NCI-H446 treated with DMSO at 0.1 percent for 48 hours (cell line): ENCODE results near the gene PLCB1.
"Not testable (repeated sequence)": the region's sequence is repeated elsewhere in the genome, so short reads cannot be mapped to it uniquely, and the experiment has no call there.

Experiments used
- DNase-seq: peaks from one replicate; lab custom pipeline; 2025; lab: John Stamatoyannopoulos, UW

PLCB1 gene

DNA sequence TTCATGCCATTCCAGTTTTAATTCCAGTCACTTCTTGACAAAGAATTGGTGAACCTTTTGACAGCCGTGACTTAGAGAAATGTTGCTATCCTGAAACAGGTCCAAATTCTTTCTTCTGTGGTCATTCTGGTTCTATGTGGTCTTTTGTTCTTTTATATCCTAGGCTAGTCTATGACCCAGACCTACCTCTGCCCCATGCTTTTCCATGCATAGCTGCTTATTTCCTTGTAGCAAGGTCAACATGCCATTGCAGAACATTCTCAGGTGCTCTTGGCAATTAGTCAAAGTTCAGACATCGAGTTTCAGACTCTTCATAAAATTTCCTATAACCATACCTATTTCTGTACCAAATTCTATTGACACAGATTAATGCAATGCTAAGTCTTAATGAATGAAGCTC, 202.6 kb downstream of the PLCB1 start:
- no peak for DNase-seq

DNA sequence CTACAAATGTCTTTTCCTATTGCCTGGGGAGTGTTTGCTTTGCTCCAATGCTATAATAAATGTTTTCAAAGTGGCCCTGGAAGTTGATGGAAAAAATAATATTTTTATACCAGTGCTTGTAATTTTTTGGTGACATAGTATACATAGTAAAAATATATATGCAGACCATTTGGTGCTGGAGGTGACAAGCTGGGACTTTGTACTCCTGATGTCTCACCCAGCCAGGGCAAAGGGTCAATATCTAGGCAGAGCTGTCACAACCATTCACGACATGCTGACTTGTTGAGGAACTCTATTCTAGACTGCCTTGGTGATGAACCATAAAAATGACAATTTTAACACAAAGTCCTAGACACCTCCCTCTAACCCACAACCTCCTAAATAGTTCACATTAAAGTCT, 203.0 kb downstream of the PLCB1 start:
- no peak for DNase-seq

DNA sequence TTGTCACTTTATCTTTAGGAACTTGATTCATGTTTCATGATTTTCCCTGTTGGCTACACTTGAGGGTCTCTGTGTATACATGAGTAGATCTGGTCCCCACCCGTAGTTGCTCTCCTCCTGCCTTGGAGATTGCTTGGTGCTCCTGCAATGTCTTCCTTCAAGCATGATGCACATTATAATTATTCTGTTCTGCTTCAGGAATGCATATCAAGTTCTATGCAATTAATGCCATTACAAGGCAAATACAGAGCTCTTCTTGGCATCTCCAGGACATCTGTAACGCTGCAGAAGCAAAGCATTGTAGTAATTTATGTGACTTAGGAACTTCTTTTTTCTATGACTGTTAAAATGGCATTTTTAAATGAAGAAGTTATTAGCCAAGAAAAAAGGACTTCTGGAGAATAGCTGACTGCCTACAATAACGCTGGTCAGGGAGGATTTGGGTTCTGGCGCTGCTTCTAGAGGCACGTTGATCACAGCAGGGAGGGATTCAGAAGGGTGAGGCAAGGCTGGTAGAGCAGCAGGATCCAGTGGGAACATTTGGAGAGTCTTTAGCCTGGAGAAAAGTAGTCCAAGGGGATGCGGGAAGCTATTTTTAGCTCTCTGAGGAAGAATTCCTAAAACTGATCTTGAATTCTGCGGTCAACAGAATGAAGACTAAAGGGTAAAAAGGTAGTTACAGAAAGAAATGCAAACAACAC, 203.6 kb downstream of the PLCB1 start:
- DNase-seq: no peak

DNA sequence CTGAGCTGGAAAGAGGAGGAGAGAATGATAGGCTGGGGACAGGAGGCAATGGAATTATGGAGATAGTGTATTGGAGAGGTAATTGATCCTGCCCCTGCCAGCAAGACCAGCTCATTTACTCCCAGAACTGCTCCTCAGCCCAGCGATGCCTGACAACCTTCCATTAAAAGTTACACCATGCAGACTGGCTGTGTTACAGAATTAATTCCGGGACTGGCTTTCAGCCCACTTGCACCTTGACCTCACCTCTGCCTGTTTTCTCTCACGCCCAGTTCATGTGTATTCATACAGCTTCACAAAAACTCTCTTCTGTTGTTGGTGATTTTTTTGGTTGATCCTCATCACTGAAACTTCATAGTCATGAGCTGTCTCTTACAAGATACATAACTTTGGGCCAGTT, 207.3 kb downstream of the PLCB1 start:
- no peak for DNase-seq

DNA sequence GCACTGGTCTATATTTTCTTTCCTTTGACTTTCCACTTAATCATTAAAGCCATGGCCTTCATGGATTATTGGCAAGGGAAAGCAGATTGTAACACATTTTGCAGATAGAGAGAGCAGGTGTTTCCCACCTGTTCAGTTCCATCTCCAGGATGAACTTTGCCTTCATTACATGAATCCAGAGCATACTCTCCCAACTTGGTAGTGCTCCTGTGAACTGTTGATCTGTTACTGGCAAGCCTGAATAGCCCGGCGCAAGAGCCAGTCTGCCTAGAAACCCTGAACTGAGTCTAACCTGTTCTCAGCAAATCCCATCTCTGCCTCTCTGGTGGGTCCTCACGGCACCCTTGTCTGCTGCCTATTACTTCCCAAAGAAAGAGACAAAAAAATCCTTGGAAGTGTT, 210.3 kb downstream of the PLCB1 start:
- DNase-seq: no peak

DNA sequence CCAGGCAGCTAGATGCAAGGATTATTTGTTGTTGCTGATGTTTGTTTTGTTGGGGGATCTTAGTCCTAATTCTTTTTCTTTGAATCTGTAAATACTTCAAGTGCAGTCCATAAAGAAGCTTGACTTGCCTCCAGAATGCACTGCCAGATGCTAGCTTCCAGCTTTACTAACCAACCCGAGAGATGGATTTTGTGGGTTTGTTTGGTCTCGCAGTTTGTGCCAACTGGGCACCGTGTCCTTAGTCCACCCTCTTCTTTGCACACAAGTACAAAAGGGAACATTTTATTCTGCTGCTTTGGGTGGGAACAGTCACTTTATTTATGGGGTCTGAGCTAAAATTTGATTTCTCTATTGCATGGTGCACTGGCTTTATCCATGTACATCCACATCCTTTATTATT, 212.0 kb downstream of the PLCB1 start:
- DNase-seq: no peak

DNA sequence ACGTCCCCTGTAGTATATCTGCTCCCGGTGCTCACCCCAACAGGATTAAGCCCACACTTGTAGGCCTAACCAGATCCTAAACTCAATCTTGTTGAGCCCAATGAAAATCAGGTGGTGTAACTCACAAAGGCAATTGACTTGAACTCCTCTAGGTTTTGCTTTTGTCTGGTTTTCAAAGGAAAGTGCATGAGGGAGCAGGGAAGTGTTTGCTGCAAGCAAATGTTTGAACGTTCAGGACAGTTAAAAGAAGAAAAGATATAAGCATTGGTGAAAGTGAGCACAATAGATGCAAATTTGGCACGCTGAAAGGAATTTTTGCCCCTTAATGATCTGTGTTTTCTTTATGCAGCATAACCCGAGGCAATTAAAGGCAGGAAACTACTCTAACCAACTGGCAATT, 212.6 kb downstream of the PLCB1 start:
- no peak for DNase-seq

DNA sequence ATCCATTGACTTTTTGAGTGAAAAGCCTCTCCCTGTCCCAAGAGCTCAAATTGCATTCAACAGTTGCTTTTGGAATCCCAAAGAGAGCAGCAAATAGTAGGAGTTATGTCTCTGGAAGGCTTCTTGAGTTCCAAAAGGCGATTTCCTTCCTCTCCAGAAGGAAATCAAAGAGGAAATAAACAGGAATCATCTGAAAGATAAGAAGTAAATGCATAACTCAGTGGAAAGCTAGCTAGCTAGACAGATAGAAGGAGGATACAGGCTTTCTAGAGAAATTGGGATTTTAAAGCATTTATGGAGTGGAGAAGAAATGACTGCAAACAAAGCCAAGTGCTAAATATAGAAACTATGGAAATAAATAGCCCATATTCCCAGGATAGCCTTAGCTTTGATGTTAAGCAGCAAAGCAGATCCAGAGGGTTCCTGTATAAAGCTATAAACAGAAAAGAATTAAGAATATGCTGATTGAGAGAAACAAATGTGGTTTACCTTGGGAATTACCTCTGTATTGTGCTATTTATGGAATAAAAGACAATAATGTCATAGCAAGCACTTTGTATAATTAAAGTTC, 214.7 kb downstream of the PLCB1 start:
- DNase-seq: no peak

DNA sequence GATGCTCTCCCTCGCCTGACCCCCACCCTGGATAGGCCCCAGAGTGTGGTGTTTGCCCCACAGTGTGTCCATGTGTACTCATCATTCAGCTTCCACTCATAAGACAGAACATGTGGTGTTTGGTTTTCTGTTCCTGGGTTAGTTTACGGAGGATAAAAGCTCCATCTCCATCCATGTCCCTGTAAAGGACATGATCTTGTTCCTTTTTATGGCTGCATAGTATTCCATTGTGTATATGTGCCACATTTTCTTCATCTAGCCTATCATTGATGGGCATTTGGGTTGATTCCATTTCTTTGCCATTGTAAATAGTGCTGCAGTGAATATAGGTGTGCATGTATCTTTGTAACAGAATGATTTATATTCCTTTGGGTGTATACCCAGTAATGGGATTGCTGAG, 218.2 kb downstream of the PLCB1 start:
- DNase-seq: not testable (repeated sequence)

DNA sequence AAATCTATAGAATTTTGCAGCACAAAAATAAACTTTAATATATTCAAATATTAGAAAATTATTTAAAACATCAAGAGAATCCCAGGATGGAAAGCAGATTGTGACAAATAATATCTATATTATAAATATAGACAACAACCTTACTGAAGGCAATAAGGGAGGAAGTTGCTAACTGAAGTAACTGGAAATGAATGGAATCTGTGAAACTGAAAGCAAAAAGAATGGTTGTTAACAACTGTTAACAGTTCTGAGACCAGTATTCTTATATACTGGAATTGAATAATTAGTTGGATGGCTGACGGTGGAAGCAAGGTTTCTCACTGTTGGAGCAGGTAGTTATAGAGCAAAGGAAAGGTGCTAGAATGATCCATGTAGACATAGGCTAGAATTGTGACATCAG, 220.4 kb downstream of the PLCB1 start:
- no peak for DNase-seq

DNA sequence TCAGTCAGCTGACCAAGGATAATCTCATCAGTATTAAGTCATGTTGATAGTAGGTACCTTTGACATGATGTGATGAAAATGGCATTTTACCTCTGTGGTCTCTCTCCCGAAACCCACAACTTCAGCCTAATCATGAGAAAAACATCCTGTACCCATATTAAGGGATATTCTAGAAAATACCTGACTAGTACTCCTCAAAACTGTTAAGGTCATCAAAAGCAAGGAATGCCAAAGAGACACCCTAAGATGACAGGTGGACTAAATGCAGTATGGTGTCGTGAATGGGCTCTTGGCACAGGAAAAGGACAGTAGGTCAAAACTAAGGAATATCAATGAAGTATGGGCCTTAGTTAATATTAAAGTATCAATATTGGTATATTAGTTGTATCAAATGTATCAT, 221.4 kb downstream of the PLCB1 start:
- DNase-seq: no peak

DNA sequence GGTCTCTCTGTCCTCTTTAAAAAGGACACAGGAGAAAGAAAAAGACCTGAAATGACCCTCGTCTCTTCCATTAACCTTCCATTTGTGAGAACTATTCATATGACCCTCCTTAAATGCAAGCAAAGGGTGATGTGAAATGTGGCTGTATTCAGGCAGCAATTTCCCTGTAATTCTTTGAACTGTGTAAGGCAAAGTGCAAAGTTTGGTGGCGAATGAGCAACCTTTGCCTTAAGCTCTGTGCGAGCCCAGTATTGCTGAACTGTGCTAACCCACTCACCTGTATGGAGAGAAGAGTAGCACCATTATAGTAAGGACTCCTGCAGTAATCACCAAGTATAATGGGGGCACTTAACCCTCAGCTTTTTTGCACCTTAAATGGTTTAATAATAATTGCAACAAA, 223.4 kb downstream of the PLCB1 start:
- DNase-seq: no peak

DNA sequence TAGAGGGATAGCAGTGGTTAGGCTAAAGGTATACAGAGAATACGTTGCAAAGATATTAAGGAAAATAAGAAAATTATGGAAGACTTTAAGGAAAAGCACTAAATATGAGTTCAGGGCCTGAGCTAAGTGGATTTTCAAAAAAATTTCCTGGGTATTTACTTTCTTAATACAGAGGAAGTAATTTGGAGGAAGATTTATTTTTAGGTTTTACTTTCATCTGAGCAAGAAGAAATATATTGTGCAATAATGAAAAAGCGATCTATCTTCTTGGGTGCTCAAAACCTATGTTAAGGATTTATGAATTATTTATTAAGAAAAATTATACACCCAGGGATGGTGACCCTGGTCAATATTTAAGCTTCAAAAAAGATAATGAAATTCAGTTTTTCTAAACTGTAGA, 224.7 kb downstream of the PLCB1 start:
- DNase-seq: no peak

DNA sequence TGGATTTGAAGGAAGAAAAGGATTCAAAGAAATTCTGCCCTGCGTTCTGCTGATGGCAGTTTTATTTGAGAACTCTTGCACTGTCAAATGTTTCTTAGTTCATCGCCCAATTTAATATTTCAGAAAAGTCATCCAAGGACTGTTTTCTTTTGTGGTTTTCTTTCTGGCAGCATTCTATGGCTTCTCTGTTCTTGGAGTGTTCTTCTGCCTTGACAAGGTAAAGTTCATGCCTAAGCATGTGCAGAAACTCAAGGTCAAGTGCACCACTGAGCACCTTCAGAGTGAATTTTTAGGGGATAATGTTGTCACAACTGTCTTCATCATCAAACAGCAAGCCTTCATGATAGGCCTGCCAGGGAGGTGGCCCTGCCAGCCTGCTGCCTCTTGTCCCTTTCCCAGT, 225.6 kb downstream of the PLCB1 start:
- DNase-seq: no peak

DNA sequence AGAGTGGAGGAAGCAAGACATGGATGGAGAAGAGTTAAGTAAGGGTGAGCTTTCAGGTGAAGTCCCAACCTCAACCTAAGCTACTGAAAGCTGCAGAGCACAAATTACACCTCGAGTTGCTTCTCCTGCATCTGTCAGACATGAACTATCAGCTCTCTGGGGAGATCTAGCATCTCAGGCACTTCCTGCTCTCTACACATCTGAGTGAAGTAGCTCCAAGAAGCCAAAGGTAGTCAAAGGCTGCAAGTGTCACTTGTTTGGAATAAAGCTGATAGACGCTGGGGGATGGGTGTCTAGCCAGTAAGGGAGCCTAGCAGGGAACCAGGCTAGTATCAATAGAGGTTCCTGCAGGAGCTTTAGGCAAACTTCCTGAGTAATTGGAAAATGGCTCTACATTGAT, 228.0 kb downstream of the PLCB1 start:
- no peak for DNase-seq

DNA sequence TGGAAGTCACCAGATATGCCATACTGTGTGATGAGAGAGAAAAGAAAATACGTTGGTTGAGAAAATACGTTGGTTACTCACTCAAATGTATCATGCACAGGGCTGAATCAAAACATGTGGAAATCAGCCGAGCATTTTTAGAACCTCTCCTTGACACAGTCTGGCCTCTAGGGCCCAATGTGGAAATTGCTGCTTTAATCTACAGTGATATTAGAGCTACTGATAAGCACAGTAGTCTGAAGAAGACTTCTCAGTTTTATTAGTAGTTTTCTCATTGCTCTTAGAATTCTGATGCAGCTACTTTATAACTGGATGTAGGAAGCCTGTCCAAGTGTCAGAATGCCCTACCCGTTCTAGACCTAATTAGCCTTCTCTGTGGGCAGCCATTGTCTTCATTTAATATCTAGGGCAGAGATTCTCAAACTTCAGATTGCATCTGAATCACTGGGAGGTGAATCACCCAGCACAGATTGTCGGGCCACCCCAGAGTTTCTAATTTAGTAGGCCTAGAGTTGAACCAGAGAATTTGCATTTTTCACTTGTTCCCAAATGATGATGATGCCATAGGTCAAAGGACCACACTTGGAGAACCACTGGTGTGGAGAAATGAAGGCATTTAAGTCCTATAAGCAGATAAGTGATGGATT, 229.1 kb downstream of the PLCB1 start:
- DNase-seq: no peak

DNA sequence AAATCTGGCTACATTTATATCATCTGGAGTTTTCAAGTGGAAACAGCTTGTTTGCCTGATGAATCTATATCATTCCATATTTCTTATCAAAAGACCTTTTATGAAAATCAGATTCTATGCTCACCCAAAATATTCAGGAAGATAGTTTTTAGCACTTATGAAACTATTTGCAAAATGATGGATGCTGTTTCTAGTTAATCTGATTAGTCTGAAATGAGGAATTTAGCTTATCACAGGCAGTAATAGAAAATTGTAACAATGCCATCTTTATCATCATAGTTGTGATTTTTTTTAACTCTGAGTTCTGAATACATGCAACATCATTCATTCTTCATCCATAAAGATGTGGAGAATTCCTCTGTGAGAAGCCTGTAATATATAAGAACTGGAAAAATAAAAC, 229.7 kb downstream of the PLCB1 start:
- no peak for DNase-seq

DNA sequence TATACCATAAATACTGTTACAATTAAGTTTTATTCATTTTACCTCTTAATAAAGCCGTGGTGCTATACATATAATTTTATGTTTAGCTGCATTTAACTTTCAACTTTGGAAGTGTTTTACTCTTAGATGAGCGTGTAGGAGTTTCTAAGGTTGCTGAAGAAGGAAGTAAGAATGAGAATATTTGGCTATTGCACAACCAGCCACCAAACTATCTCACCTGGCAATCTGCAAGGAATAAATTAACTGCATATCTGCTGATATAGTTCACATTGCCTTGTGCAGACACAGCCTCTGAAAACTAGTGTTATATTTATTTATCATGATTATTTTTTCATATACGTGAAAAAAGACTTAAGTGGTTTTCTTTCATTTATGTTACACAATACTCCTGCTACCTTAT, 230.4 kb downstream of the PLCB1 start:
- DNase-seq: no peak

DNA sequence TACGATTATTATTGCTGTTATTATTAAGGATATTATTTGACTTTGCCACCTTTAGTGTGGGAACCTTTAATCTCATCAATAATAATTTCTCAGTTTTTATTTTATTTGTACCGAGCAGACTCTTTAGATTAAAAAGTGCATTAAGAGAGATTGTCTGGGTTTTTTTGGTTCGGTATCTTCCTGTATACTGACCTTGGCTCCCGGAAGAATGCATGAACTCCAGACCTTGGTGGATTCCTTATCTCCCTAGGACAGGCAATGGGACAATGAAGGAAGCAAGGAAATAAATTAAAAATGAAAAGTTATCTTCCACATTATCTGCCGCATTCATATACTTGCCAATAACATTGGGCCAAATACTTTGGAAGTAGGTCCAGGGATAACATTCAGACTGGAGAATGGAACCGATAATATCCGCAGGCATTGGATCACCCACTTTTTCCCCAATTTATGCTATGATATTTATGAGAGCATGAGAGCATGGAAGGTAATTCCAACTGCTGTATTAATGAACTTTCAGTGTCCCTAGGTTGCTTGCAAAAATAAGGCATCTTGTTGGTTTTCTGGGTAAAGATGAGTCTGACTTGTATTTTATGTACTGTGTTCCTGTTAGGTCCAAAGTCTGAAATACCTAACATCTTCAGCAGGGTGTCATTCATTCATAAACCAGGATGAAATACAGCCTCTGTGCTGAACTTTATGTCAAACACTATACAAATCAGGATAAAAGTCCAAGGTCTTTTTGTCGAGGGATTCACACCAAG, 232.1 kb downstream of the PLCB1 start:
- DNase-seq: no peak

DNA sequence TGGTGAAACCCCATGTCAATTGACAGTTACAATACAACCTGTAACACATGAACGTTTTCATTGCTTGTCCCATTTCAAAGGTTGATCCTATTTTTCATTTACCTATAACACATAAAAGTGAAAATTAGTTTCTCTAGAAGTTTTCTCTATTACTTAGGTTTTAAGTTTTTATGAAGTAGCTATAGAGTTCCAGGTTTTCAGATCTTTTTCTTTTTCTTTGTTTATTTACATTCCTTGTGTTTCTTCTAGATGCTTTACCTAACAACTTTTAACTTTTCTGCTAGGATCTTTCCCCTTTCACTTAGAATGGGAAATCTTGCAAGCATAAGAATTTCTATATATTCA, 232.6 kb downstream of the PLCB1 start:
- DNase-seq: no peak

DNA sequence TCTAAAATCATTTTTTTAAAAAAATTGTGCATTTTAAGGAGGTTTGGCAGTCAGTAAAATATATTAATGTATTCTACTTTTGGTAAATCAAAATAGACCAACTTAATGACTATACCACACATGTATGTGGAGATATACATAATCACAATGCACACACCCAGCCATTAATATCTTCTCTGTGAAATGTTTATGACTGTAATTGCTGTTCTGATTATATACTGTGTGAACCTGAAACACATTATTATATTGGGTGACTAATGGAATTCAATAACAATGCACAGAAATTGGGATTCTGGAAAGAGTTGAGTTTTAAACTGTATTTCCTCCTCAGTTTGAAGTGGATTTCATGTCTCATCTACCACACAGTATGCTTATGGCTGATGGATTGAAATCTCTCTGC, 233.6 kb downstream of the PLCB1 start:
- no peak for DNase-seq

DNA sequence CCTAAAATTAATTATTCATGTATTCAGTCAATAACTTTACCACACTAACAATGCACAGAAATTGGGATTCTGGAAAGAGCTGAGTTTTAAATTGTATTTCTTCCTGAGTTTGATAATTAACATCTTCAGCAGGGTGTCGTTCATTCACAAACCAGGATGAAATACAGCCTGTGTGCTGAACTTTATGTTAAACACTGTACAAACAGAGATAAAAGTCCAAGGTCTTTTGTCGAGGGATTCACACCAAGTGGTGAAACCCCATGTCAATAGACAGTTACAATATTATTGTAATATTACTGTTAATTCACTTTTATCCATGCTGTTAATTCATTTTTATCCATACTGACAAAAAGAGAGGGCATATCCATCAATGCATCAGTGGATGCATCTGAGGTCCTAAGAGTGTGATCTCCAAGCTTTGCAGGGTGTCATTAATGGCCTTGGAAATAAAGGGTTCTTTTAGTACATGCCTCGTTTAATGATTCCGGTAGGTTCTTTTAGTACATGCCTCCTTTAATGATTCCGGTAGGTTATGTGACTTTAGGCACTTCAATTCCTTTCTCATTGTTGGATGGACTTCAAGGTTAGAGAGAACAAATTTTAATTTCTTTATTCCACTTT, 234.3 kb downstream of the PLCB1 start:
- DNase-seq: no peak

DNA sequence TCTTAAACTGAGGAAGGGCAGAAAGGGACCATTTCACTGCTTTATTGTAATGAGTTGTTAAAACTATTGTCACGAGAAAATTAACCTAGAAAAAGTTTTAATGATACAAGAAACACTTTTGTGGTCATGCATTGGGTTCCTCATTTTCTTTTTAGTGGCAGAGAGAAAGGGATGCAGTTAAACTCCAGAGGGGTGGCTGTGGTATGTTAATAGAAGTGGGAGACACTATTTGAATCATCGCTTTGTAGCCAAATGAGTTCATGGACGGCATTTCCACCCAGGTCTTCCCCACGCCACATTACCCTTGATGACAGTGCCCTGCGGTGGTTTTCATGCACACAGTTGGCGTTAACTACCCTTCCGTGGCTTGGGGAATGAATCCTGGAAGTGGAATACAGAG, 235.6 kb downstream of the PLCB1 start:
- DNase-seq: no peak
